Measurements from ENCODE around the gene MED9. TPM values are rescaled to one million over a fixed set of nuclear protein-coding genes. Genes with fewer than 3 reads are reported as not detected.
A peak's percentile ranks its signal among the peaks of the same experiment; 100 is the strongest.

The MED9 gene
- total and polyA plus RNA-seq, 2 donors (not counting 3 experiments of a cell fraction or from before 2014, with no cell fraction given), result 15.1 to 18.2 TPM

GRCh38 chr17:17445925-17446665 is 30.7 kb upstream of the MED9 start:
- Histone ChIP-seq H3K36me3 (ENCODE audit: control insufficient read depth in 2 of 2, extremely low read depth in 1 of 2, insufficient read depth in 2 of 2, low read length in 2 of 2) (no peaks in the 10 kb centered on the region), H4K20me1 (replicated peaks; ENCODE audit: control insufficient read depth, extremely low read depth, insufficient read depth, low read length) (no peaks in the 10 kb centered on the region), H3K79me2 (ENCODE audit: control insufficient read depth, insufficient read depth, low read length) (no peaks in the 10 kb centered on the region), H3K27ac (ENCODE audit: insufficient read depth, low read depth, low read length) (peak overlapping the region; percentile 90), H3K9ac (replicated peaks; ENCODE audit: extremely low read depth, insufficient read depth, low read length) (peak overlapping the region; percentile 50), H2AFZ (ENCODE audit: low read depth, low read length) (peak overlapping the region; percentile 40), H3K4me1 (ENCODE audit: control insufficient read depth, extremely low read depth, insufficient read depth, low read length) (peaks cover 26% of the 10 kb centered on the region), H3K9me1 (replicated peaks; ENCODE audit: control insufficient read depth, extremely low read depth, insufficient read depth, low read length) (no peaks in the 10 kb centered on the region), H3K4me3 (replicated peaks in 1 of 3; ENCODE audit: insufficient read depth in 1 of 3, low read depth in 1 of 3, low read length in 3 of 3) (no peak overlapping the region), H3K27me3 (ENCODE audit: control insufficient read depth in 2 of 2, insufficient read depth in 2 of 2, low read length in 2 of 2) (peaks cover 0 to 2% of the 10 kb centered on the region in 2 experiments), H3K4me2 (ENCODE audit: insufficient read depth, low read length) (peak overlapping the region; percentile 70), H3K9me3 (replicated peaks; ENCODE audit: control insufficient read depth, insufficient read depth, low read length) (no peaks in the 10 kb centered on the region)
- TF ChIP-seq JUN (IDR thresholded peaks at IDR 0.05; ENCODE audit: borderline replicate concordance, insufficient read depth, insufficient read length, low read depth) (peak; percentile 85), POLR2AphosphoS5 (IDR thresholded peaks at IDR 0.05; ENCODE audit: insufficient read depth, low read depth, low read length) (peak; percentile 98), POLR2A (IDR thresholded peaks at IDR 0.05; ENCODE audit: low read depth, low read length) (peak; percentile 42), CTCF (IDR thresholded peaks at IDR 0.05; ENCODE audit: extremely low read depth in 1 of 2, insufficient read depth in 1 of 2, low read depth in 1 of 2, low read length in 2 of 2) (peak in 1 of 2 donors; percentile 5), MYC (IDR thresholded peaks at IDR 0.05; ENCODE audit: low read depth, low read length) (peak; percentile 34), EZH2 (IDR thresholded peaks at IDR 0.05; ENCODE audit: borderline replicate concordance, low read depth, low read length, severe bottlenecking) (no peak), FOS (IDR thresholded peaks at IDR 0.05; ENCODE audit: borderline replicate concordance, insufficient read depth, low read length) (peak; percentile 84), GATA2 (IDR thresholded peaks at IDR 0.05; ENCODE audit: insufficient read depth, insufficient read length, low read depth, low read length) (peak; percentile 99)
- TF ChIP-seq, protein P1, sequence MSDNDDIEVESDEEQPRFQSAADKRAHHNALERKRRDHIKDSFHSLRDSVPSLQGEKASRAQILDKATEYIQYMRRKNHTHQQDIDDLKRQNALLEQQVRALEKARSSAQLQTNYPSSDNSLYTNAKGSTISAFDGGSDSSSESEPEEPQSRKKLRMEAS (IDR thresholded peaks at IDR 0.05; ENCODE audit: insufficient read depth, insufficient read length), result no peak
- dilution Hi-C loops (cut with MboI; ENCODE audit: extremely low pct_ligation_motif_present, low sequenced_read_pairs) (no loop called here), intact Hi-C loops (cut with micrococcal nuclease) (loop anchor here (1.0 to 2.0 kb wide), 5 partner anchors 30 to 266 kb away; partner anchors contain the start of genes MED9 and RASD1)
- POLR2A ChIA-PET, result interaction anchor here (1.9 kb wide), 1 partner anchor 50 kb away, joined by 9 read pairs; the partner anchor contains the start of gene RASD1
- DNase-seq (ENCODE audit: low read depth, low spot score), result peak; percentile 96
- CTCF ChIA-PET, result interaction anchor here (0.8 to 1.5 kb wide), 9 partner anchors 17 to 195 kb away, joined by 3 to 10 read pairs (median 4); partner anchors contain the start of gene RASD1
- peak; percentile 100 for FAIRE-seq
- BruUV-seq (replicated peaks), result no TSS peak

Data from endothelial cell of umbilical vein (primary cell).